Esophagus muscularis mucosa (tissue), 4 donors: ENCODE data around the gene CSF2RB. TPM values are rescaled to one million over a fixed set of nuclear protein-coding genes. Genes with fewer than 3 reads are reported as not detected.
A peak's percentile ranks its signal among the peaks of the same experiment; 100 is the strongest.

Experiments used
- DNase-seq: peaks from one replicate; pipeline ENCODE4 v3.0.0-alpha.2; 2017; ENCODE audit errors: extremely low spot score
- H3K27ac ChIP-seq, 4 donors: fragments of 200-600 bp; sonication (generic); replicated peaks in 1 of 4; 1 replicate in 3 of 4; 2 replicates in 1 of 4; pipeline ENCODE4 v1.5.1; 2016 to 2019; ENCODE audit warnings: mild to moderate bottlenecking in 1 of 4
- H3K27me3 ChIP-seq, 4 donors: fragments of 200-600 bp; sonication (generic); one replicate each; pipeline versions ENCODE4 v1.5.1 to v1.6.0; 2016 to 2019
- H3K36me3 ChIP-seq, 4 donors: fragments of 200-600 bp; sonication (generic); one replicate each; pipeline ENCODE4 v1.5.1; 2016 to 2019
- H3K4me1 ChIP-seq, 4 donors: fragments of 200-600 bp; sonication (generic); one replicate each; pipeline ENCODE4 v1.5.1; 2016 to 2019
- H3K4me3 ChIP-seq, 4 donors: fragments of 200-600 bp; sonication (generic); 1 replicate in 2 of 4; 2 replicates in 2 of 4; pipeline ENCODE4 v1.5.1; 2016 to 2019; ENCODE audit warnings: mild to moderate bottlenecking in 4 of 4, moderate library complexity in 1 of 4
- H3K9me3 ChIP-seq, 4 donors: fragments of 200-600 bp; sonication (generic); 1 replicate in 3 of 4; 2 replicates in 1 of 4; pipeline ENCODE4 v1.5.1; 2016 to 2019
- CTCF ChIP-seq, 3 experiments: fragments of 200-600 bp in 2 of 3; fragments of 450-650 bp in 1 of 3; sonication (generic) in 2 of 3; IDR thresholded peaks; one replicate each; pipeline ENCODE4 v1.5.1; 2017 to 2019; ENCODE audit warnings: antibody characterized with exemption in 3 of 3, mild to moderate bottlenecking in 2 of 3, moderate library complexity in 1 of 3
- EP300 ChIP-seq: sonication (generic); formaldehyde crosslinking; IDR thresholded peaks from one replicate; pipeline ENCODE4 v1.6.1; 2017; ENCODE audit warnings: antibody characterized with exemption
- POLR2A ChIP-seq: fragments of 450-650 bp; IDR thresholded peaks from one replicate; pipeline ENCODE4 v1.6.1; 2017; ENCODE audit warnings: antibody characterized with exemption, moderate library complexity, mild to moderate bottlenecking, low read depth
- POLR2AphosphoS5 ChIP-seq, 2 donors: sonication (generic); formaldehyde crosslinking; IDR thresholded peaks; one replicate each; pipeline ENCODE4 v1.6.1; 2017; ENCODE audit warnings: antibody characterized with exemption in 2 of 2
- WGBS: methylation state at CpG from one replicate; pipeline ENCODE4 v1.1.5; 2018; 5-methylcytosine and 5-hydroxymethylcytosine counted together
- intact Hi-C: fragments of 100-400 bp; cut with DNase I; formaldehyde crosslinking; loops from one replicate; pipeline ENCODE4 v1.15.1; 2023
- total RNA-seq, 4 donors: library from RNA; depleted of rRNA; stranded (reverse); fragments of >200 nt; gene quantifications; one replicate each; pipeline versions ENCODE4 v1.1.0 to v1.2.1, GENCODE V29; 2016

The CSF2RB gene
- total RNA-seq, 4 donors from 2014 or later = 4.6 to 19.4 (median 6.2) TPM

- WGBS = 87% methylated on average over 3 of the region's 3 CpGs
- no peak for DNase-seq
- Histone ChIP-seq H3K27ac (no peak overlapping the region), H3K4me3 (no peak overlapping the region), H3K27me3 (peaks cover 0 to 52% (median 2%) of the 10 kb centered on the region in 4 donors), H3K36me3 (no peaks in the 10 kb centered on the region), H3K9me3 (no peaks in the 10 kb centered on the region), H3K4me1 (peaks cover 0 to 13% (median 8%) of the 10 kb centered on the region in 4 donors)
- no peak for TF ChIP-seq EP300
- intact Hi-C loops = no loop called here
Observed at GRCh38 chr22:36872084-36872483, 41.3 kb upstream of the CSF2RB start.

DNA sequence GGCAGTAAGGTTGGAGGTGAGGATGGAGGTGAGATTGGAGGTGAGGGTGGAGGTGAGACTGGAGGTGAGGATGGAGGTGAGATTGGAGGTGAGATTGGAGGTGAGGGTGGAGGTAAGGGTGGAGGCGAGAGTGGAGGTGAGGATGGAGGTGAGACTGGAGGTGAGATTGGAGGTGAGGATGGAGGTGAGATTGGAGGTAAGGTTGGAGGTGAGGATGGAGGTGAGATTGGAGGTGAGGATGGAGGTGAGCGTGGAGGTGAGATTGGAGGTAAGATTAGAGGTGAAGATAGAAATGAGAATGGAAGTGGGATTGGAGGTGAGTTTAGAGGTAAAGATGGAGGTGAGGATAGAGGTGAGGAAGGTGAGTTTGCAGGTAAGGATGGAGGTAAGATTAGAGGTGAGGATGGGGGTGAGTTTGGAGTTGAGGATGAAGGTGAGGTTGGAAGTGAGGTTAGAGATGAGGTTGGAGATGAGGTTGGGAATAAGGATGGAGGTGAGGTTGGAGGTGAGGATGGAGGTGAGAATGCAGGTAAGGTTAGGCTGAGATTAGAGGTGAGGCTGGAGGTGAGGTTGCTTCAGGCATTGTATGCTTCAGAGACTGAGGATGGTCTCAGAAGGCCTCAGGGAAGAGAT is 40.4 kb upstream of the CSF2RB start:
- Histone ChIP-seq H3K27ac (peak overlapping the region in 1 of 4 donors; percentile 35), H3K9me3 (no peaks in the 10 kb centered on the region), H3K36me3 (no peaks in the 10 kb centered on the region), H3K27me3 (peaks cover 0 to 57% (median 5%) of the 10 kb centered on the region in 4 donors), H3K4me3 (no peak overlapping the region), H3K4me1 (peaks cover 0 to 13% (median 8%) of the 10 kb centered on the region in 4 donors)
- intact Hi-C loops = no loop called here
- WGBS = 86% methylated on average over 2 of the region's 2 CpGs
- TF ChIP-seq POLR2A (no peak), CTCF (IDR thresholded peaks at IDR 0.05) (no peak), POLR2AphosphoS5 (IDR thresholded peaks at IDR 0.05) (no peak), EP300 (no peak)
- DNase-seq = no peak

GRCh38 chr22:36873614-36874308 is 39.7 kb upstream of the CSF2RB start:
- Histone ChIP-seq H3K27ac (peak overlapping the region in 3 of 4 donors; percentile 24 to 35 (median 35)), H3K27me3 (peaks cover 0 to 58% (median 5%) of the 10 kb centered on the region in 4 donors), H3K36me3 (no peaks in the 10 kb centered on the region), H3K4me3 (no peak overlapping the region), H3K4me1 (peaks cover 0 to 13% (median 8%) of the 10 kb centered on the region in 4 donors), H3K9me3 (no peaks in the 10 kb centered on the region)
- intact Hi-C loops = no loop called here
- TF ChIP-seq POLR2AphosphoS5 (IDR thresholded peaks at IDR 0.05) (no peak), CTCF (IDR thresholded peaks at IDR 0.05) (peak; percentile 18 to 48 (median 45))
- 56% methylated on average over 5 of the region's 6 CpGs for WGBS
- DNase-seq = no peak

DNA sequence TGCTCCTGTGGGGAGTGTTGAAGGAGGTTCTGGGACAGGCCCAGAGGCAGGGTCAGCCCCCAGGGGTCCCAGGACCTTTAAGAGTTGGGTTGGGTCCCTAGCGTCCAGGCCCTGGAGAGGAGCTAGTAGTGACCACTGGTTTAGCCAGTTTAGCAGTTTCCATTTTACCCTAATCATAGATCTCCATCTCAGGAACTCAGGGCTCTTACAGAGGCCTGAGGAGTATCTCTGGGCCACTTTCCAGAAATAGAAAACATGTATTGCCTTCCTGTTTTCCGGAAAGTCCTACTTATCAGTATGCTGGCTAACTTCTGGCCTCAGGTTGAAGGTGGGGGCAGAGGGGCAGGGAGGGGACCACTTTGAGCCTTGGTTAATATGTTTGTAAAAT is 39.1 kb upstream of the CSF2RB start:
- 55% methylated on average over 2 of the region's 2 CpGs for WGBS
- intact Hi-C loops = no loop called here
- no peaks in the 10 kb centered on the region for H3K36me3 ChIP-seq

More for the DNA sequence above, 39.1 kb upstream of the CSF2RB start:
- no peak for DNase-seq
- TF ChIP-seq CTCF (IDR thresholded peaks at IDR 0.05) (no peak), POLR2A (no peak), EP300 (no peak), POLR2AphosphoS5 (IDR thresholded peaks at IDR 0.05) (no peak)
- peak overlapping the region in 3 of 4 donors; percentile 24 to 35 (median 35) for H3K27ac ChIP-seq
- peaks cover 0 to 13% (median 8%) of the 10 kb centered on the region in 4 donors for H3K4me1 ChIP-seq
- H3K4me3 ChIP-seq = no peak overlapping the region
- H3K9me3 ChIP-seq = no peaks in the 10 kb centered on the region
- H3K27me3 ChIP-seq = peaks cover 0 to 58% (median 5%) of the 10 kb centered on the region in 4 donors
